NCI-H460 (cell line): Measurements from ENCODE around the gene EEF1AKMT2. TPM values are rescaled to one million over a fixed set of nuclear protein-coding genes. Genes with fewer than 3 reads are reported as not detected.

Source experiments
- DNase-seq: peaks from one replicate; pipeline ENCODE4 v3.0.0-alpha.2; 2016; ENCODE audit warnings: low read depth; ENCODE audit errors: extremely low read depth
- total RNA-seq: library from RNA; depleted of rRNA; stranded (reverse); fragments of >200 nt; shearing (Covaris generic); gene quantifications from 2 replicates; pipeline ENCODE4 v1.2.3, GENCODE V29; 2014

The EEF1AKMT2 gene
- total RNA-seq, 1 experiment from 2014 or later: 44.3 TPM

- no peak for DNase-seq
These were observed 67.2 kb downstream of the EEF1AKMT2 start for GRCh38 chr10:124724279-124725027.

GRCh38 chr10:124723826-124724225 is 67.9 kb downstream of the EEF1AKMT2 start:
- DNase-seq: no peak

- no peak for DNase-seq
These were observed 68.6 kb downstream of the EEF1AKMT2 start for GRCh38 chr10:124722798-124723783.

- no peak for DNase-seq
These were observed 70.2 kb downstream of the EEF1AKMT2 start for GRCh38 chr10:124721330-124722045.

GRCh38 chr10:124719213-124719851 is 72.4 kb downstream of the EEF1AKMT2 start:
- no peak for DNase-seq

- DNase-seq: no peak
These were observed 73.6 kb downstream of the EEF1AKMT2 start for GRCh38 chr10:124717911-124718741.

GRCh38 chr10:124717041-124717757 is 74.5 kb downstream of the EEF1AKMT2 start:
- DNase-seq: no peak

GRCh38 chr10:124716369-124716768 is 75.3 kb downstream of the EEF1AKMT2 start:
- DNase-seq: no peak

GRCh38 chr10:124715439-124715838 is 76.2 kb downstream of the EEF1AKMT2 start:
- DNase-seq: no peak

- DNase-seq: no peak
These were observed 77.9 kb downstream of the EEF1AKMT2 start for GRCh38 chr10:124713679-124714255.

- no peak for DNase-seq
These were observed 78.8 kb downstream of the EEF1AKMT2 start for GRCh38 chr10:124712704-124713407.

- no peak for DNase-seq
These were observed 80.5 kb downstream of the EEF1AKMT2 start for GRCh38 chr10:124711145-124711544.

- no peak for DNase-seq
These were observed 81.3 kb downstream of the EEF1AKMT2 start for GRCh38 chr10:124710266-124710881.

GRCh38 chr10:124709861-124710260 is 81.8 kb downstream of the EEF1AKMT2 start:
- no peak for DNase-seq

- DNase-seq: no peak
These were observed 82.7 kb downstream of the EEF1AKMT2 start for GRCh38 chr10:124708922-124709520.

- DNase-seq: no peak
These were observed 83.4 kb downstream of the EEF1AKMT2 start for GRCh38 chr10:124708246-124708779.
